Endothelial cell (in vitro differentiated cells): ENCODE results near the gene MGAT3. TPM values are rescaled to one million over a fixed set of nuclear protein-coding genes. Genes with fewer than 3 reads are reported as not detected.

Experiments
- DNase-seq: peaks from one replicate; pipeline ENCODE4 v3.0.0; 2021; ENCODE audit warnings: low spot score
- H3K27ac Mint-ChIP-seq: one replicate; pipeline ENCODE4 v1.8.0; 2021; ENCODE audit warnings: mixed read lengths, inconsistent platforms; ENCODE audit not compliant: unreplicated experiment
- H3K27me3 Mint-ChIP-seq: one replicate; pipeline ENCODE4 v1.8.0; 2021; ENCODE audit warnings: mild to moderate bottlenecking, moderate library complexity, mixed read lengths, inconsistent platforms; ENCODE audit not compliant: unreplicated experiment
- H3K36me3 Mint-ChIP-seq: one replicate; pipeline ENCODE4 v1.8.0; 2021; ENCODE audit warnings: mild to moderate bottlenecking, low read depth, mixed read lengths, inconsistent platforms; ENCODE audit not compliant: unreplicated experiment
- H3K4me1 Mint-ChIP-seq: one replicate; pipeline ENCODE4 v1.8.0; 2021; ENCODE audit warnings: mild to moderate bottlenecking, mixed read lengths, inconsistent platforms; ENCODE audit not compliant: unreplicated experiment
- H3K4me3 Mint-ChIP-seq: one replicate; pipeline ENCODE4 v1.8.0; 2021; ENCODE audit warnings: mild to moderate bottlenecking, mixed read lengths, inconsistent platforms; ENCODE audit not compliant: unreplicated experiment
- H3K9me3 Mint-ChIP-seq: one replicate; pipeline ENCODE4 v1.8.0; 2021; ENCODE audit warnings: mixed read lengths, inconsistent platforms; ENCODE audit not compliant: unreplicated experiment
- CTCF ChIP-seq: fragments of 200-600 bp; sonication (generic); IDR thresholded peaks from one replicate; pipeline ENCODE4 v1.5.0; 2021; ENCODE audit warnings: antibody characterized with exemption; ENCODE audit not compliant: unreplicated experiment
- total RNA-seq: library from RNA; stranded (reverse); fragmentation: NEBNext Ultra II Directional; extraction: Animal tissue kit (Norgen Biotek cat#: 25700); gene quantifications from one replicate; pipeline ENCODE4 v1.2.1, GENCODE V29; 2021; ENCODE audit not compliant: unreplicated experiment

MGAT3 gene
- total RNA-seq, 1 donor from 2014 or later: 0.87 TPM

GRCh38 chr22:39427751-39428596 lies 28.8 kb upstream of the MGAT3 start:
- Mint-ChIP-seq H3K27me3 (no peaks in the 10 kb centered on the region), H3K36me3 (peaks cover 16% of the 10 kb centered on the region), H3K4me1 (no peaks in the 10 kb centered on the region), H3K9me3 (no peaks in the 10 kb centered on the region), H3K27ac (no peak overlapping the region), H3K4me3 (no peak overlapping the region)
- DNase-seq: no peak
- TF ChIP-seq CTCF: no peak

GRCh38 chr22:39428597-39429071 lies 28.2 kb upstream of the MGAT3 start:
- Mint-ChIP-seq H3K4me3 (no peak overlapping the region), H3K27me3 (no peaks in the 10 kb centered on the region), H3K4me1 (no peaks in the 10 kb centered on the region), H3K27ac (no peak overlapping the region), H3K36me3 (peaks cover 16% of the 10 kb centered on the region), H3K9me3 (no peaks in the 10 kb centered on the region)
- no peak for DNase-seq
- no peak for TF ChIP-seq CTCF

- Mint-ChIP-seq H3K36me3 (peaks cover 13% of the 10 kb centered on the region), H3K27me3 (no peaks in the 10 kb centered on the region), H3K27ac (no peak overlapping the region), H3K4me3 (no peak overlapping the region), H3K9me3 (no peaks in the 10 kb centered on the region), H3K4me1 (no peaks in the 10 kb centered on the region)
- DNase-seq: no peak
- TF ChIP-seq CTCF: no peak
Measured at GRCh38 chr22:39429186-39429585, 27.6 kb upstream of the MGAT3 start.

GRCh38 chr22:39429916-39430575 lies 26.8 kb upstream of the MGAT3 start:
- no peak for DNase-seq
- Mint-ChIP-seq H3K27me3 (no peaks in the 10 kb centered on the region), H3K36me3 (peaks cover 13% of the 10 kb centered on the region), H3K9me3 (no peaks in the 10 kb centered on the region), H3K4me1 (no peaks in the 10 kb centered on the region), H3K27ac (no peak overlapping the region), H3K4me3 (no peak overlapping the region)
- TF ChIP-seq CTCF: no peak
